Raji (cell line): ENCODE data around the gene RAD17.

Experiments
- POLR2A ChIP-seq: IDR thresholded peaks from 2 replicates; pipeline ENCODE4 v1.6.1; 2011; ENCODE audit warnings: low read depth, low read length, control low read depth; ENCODE audit not compliant: insufficient read depth

RAD17 gene

DNA sequence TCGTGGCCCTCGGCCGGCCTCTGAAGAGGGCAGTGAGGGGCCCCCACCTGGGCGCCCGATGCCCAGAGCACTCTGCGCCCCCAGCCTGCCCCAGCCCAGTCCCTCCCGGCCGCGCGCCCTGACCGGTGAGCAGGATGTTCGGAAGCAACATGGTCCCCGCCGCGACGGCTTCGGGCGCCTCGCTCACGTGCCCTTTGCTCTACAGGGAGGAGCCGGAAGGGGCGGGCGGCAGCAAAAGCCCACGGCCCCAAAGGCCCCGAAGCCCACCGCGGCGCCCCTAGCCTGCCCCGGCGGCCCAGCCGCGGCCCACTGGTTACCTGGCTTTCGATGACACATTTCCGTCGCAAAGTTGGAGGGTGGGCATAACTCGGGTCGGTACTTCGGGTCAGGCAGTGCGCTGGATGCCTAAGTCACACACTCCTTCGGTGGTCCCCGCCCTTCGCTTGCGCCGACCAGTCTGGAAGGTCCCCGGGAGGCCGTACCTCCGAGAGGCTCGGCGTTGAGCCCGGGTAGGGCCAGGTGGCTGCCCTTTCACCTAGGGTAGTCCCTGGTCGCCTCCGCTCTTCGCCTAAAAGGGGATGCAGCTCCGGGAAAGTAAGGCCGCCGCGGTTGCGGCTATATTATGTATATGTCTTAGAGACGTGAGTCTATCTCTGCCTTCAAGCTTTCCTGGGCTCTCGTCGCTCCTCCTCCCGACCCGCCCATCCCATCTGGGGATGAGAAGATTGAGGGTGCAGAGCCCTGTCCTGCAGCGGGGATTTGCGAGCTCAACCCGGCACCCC is at the start of gene RAD17, which contains the start of the genes AK6 and TAF9:
Gene RAD17, plus strand, starts transcription at position 479 of the 782 bp plus-strand sequence. CDS start 2,391 bp downstream, outside the sequence.
Gene AK6, minus strand, starts transcription at position 181 of the 782 bp plus-strand sequence. Its CDS starts 30 bp downstream, at position 151.
Gene TAF9, minus strand, starts transcription at position 181 of the 782 bp plus-strand sequence. CDS start 3,783 bp downstream, outside the sequence.
- peak; percentile 92 for TF ChIP-seq POLR2A

DNA sequence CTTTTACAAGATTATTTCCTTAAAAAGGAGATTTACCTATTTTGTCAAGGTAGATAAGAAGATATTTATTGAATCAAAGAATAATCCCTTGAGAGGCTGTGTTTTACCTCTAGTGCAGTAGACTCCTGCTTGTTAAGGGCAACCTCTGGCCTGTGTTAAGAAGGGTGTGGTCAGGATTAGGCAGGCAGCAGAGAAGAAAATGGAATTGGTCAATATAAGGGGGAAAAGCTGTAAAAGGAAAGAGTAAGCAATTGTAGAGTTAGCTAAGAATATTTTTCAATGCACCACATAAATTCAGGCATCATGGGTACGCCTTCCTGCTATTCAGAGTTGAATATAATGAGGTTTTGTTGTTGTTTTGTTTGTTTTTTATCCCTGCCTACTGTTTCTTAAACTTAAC is 43.3 kb upstream of the RAD17 start:
- no peak for TF ChIP-seq POLR2A

GRCh38 chr5:69329905-69330489 is 39.6 kb upstream of the RAD17 start:
- no peak for TF ChIP-seq POLR2A

DNA sequence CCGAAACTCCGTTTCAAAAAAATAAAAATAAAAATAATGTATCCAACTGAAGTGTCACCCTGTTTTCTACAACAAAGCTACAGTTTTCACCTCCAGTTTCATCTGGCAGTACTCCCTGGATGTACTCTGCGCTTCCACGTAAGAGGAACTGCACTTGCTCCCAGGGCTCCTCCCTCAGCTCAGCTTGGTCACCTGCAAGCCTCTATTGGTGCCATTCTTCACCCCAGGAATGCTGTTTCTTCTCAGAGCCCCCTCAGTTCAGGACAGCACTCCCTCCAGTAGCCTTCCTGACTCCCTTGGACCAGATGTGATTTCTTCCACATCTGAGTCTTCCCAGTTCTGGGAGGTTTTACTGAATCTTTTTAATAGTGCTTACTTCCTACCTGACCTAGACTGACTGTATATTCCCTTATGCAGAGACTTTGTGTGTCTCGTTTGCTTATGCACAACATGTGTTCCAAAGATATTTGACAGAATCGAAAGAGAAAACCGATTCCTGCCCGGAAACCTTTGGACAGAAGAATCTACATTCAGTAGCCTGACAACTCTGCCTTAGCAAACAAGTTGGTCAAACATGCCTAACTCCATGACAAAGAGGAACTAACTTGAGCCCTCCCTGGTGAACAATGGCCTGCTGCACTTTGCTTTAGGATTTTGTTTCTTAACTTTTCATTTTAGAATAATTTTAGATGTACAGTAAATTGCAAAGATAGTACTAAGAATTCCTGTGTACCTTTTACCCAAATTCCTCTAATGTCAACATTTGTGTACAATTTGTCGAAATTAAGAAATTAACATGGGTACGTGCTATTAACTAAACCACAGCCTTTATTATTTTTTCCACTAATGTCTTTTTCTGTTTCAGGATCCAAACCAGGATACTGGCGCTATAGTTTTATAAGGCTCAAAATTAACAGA is 37.8 kb upstream of the RAD17 start:
- no peak for TF ChIP-seq POLR2A

DNA sequence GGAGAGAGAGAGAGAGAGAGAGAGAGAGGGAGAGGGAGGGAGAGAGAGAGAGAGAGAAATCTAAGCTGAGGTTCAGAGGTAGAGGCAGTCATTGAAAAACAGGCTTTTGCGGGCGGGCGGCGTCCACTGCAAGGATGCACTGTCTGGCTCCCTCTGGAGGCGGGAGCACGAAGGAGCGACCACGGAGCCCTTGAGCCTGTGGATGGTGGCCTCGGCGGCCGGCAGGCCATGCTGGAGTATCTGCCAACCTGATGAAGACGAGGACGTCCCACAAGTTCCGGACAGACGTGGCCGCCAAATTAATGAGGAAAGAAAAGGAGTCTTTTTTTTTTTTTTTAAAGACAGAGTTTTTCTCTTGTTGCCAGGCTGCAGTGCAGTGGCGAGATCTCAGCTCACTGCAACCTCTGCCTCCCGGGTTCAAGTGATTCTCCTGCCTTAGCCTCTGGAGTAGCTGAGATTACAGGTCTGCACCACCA is 34.8 kb upstream of the RAD17 start:
- TF ChIP-seq POLR2A = no peak

DNA sequence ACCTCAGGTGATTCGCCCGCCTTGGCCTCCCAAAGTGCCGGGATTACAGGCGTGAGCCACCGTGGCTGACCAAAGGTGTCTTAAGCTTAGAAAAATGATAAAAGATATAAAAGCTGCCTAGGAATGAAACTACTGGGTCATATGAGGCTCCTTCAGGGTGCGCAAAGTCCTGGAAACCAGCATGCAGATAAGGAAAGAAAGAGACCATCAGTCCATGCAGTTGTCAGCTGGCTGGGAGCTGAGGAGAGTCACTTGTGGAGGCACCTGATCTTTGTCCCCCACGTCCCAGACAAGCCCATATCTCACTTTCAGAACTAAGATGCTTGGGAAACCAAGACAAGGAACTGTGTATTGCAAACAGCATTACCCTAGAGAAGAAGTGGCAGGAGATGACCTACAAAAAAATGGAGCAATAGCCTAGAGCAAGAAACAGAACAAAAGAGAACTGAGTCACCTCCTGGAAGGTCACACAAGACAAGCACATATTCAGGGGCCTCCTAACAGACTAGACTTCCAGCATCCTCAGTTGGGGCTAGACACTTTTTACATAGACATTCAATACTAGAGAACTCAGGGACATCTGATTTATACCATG is 34.2 kb upstream of the RAD17 start:
- no peak for TF ChIP-seq POLR2A

- TF ChIP-seq POLR2A = no peak
These were observed 28.0 kb upstream of the RAD17 start for GRCh38 chr5:69341520-69342161.

- no peak for TF ChIP-seq POLR2A
These were observed 26.5 kb upstream of the RAD17 start for GRCh38 chr5:69343083-69343482.

- TF ChIP-seq POLR2A = no peak
These were observed 19.0 kb upstream of the RAD17 start for GRCh38 chr5:69350664-69351063.

- TF ChIP-seq POLR2A = no peak
These were observed 9.9 kb upstream of the RAD17 start for GRCh38 chr5:69359699-69360098.

GRCh38 chr5:69360442-69360841 is 9.2 kb upstream of the RAD17 start:
- no peak for TF ChIP-seq POLR2A

DNA sequence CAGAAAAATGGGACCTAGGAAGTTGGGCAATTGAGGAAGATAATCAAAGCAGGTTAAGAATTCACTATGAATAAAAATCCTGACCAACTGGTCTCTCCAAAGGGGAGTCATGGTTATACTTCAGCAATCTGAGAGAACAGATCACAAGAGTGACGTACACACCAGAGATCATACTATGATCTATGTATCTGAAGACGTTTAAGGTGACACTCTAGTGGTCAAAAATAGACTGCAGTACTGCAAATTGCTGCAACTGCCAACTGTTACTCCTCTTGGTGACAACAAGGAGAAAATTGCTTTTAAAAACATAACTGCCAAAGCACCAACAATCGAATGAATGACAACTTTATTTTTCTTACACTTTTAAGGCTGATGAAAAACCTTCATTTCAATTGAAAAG is 5.2 kb upstream of the RAD17 start:
- no peak for TF ChIP-seq POLR2A

DNA sequence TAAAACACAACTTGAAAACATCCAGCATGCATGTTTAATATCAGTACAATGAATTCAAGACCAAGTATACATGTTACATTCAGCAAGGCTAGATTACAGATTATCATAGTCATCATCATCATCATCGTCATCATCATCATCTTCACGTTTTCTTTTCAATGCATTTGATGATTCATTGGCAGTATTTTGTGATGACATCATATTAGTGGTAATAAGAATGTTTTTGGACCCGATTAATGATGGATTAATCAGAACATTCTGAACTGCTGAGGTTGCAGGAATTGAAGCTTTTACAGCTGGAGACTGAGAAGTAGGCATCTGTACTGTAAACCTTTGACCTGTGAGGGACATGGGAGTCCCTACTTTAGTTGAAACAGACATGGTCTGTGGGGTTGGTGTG is 4.8 kb upstream of the RAD17 start:
- TF ChIP-seq POLR2A = no peak

DNA sequence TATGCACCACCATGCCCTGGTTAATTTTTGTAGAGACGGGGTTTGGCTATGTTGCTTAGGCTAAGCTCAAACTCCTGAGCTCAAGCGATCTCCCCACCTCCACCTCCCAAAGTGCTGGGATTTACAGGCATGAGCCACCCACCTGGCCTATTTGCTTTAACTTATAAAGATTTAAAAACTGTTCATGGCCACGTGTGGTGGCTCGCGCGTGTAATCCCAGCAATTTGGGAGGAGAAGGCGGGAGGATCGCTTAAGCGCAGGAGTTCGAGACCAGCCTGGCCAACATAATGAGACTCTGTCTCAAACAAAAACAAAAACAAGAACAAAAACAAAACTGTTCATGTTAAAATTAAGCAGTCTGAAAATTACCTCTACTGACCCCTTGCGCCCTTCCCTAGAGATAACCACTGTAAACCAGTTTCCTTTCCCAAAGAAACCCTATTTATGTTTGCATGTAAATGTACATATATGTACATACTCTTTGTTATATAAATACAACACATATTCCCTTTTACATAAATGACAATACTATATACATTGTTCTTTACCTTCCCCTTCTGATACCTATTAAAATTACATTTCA is 1.8 kb upstream of the RAD17 start:
- no peak for TF ChIP-seq POLR2A
